Stomach (tissue), 9 donors: Measurements from ENCODE around the gene ODAD2. TPM values are rescaled to one million over a fixed set of nuclear protein-coding genes. Genes with fewer than 3 reads are reported as not detected.

Experiments
- DNase-seq, 2 donors: peaks; one replicate each; pipeline versions ENCODE4 v3.0.0 to v3.0.0-alpha.2; 2013 to 2019
- H3K27ac ChIP-seq, 5 donors: fragments of 200-600 bp in 4 of 5; sonication (generic) in 4 of 5; one replicate each; pipeline ENCODE4 v1.5.1; 2013 to 2019; ENCODE audit warnings: mild to moderate bottlenecking in 1 of 5, moderate library complexity in 1 of 5
- H3K27me3 ChIP-seq, 3 donors: fragments of 200-600 bp; sonication (generic); one replicate each; pipeline ENCODE4 v1.5.1; 2017 to 2019; ENCODE audit warnings: mixed run types in 1 of 3
- H3K36me3 ChIP-seq, 4 donors: fragments of 200-600 bp; sonication (generic); 1 replicate in 3 of 4; 2 replicates in 1 of 4; pipeline ENCODE4 v1.5.1; 2016 to 2019
- H3K4me1 ChIP-seq, 4 donors: fragments of 200-600 bp; sonication (generic); one replicate each; pipeline ENCODE4 v1.5.1; 2016 to 2019
- H3K4me3 ChIP-seq, 4 donors: fragments of 200-600 bp; sonication (generic) in 3 of 4; one replicate each; pipeline ENCODE4 v1.5.1; 2016 to 2019; ENCODE audit warnings: mild to moderate bottlenecking in 1 of 4
- H3K9me3 ChIP-seq, 4 donors: fragments of 200-600 bp; sonication (generic); one replicate each; pipeline ENCODE4 v1.5.1; 2016 to 2019
- EP300 ChIP-seq: sonication (generic); formaldehyde crosslinking; IDR thresholded peaks from one replicate; pipeline ENCODE4 v1.6.1; 2017; ENCODE audit warnings: antibody characterized with exemption
- POLR2A ChIP-seq, 4 donors: fragments of 450-650 bp; IDR thresholded peaks; one replicate each; pipeline ENCODE4 v1.6.1; 2016; ENCODE audit warnings: antibody characterized with exemption in 4 of 4, control low read depth in 2 of 4, mild to moderate bottlenecking in 1 of 4, moderate library complexity in 1 of 4
- POLR2AphosphoS5 ChIP-seq, 3 donors: sonication (generic); formaldehyde crosslinking; IDR thresholded peaks; one replicate each; pipeline ENCODE4 v1.6.1; 2016; ENCODE audit warnings: antibody characterized with exemption in 3 of 3
- WGBS, 5 donors: extraction: QIAGEN DNeasy Blood & Tissue Kit in 3 of 5; methylation state at CpG; one replicate each; pipeline versions ENCODE4 v1.1.5 to v1.1.7; 2013 to 2018; 5-methylcytosine and 5-hydroxymethylcytosine counted together
- intact Hi-C: fragments of 100-400 bp; cut with DNase I; formaldehyde crosslinking; loops from one replicate; pipeline ENCODE4 v1.15.1; 2023; ENCODE audit warnings: low total_unique reads
- polyA plus RNA-seq, 3 donors: library from polyadenylated mRNA; stranded (reverse); fragments of 200-250 nt; gene quantifications; one replicate each; pipeline ENCODE4 v1.2.3, GENCODE V29; 2013
- total RNA-seq, 5 donors: library from RNA; depleted of rRNA; stranded (reverse); fragments of >200 nt; gene quantifications; one replicate each; pipeline versions ENCODE4 v1.1.0 to v1.2.3, GENCODE V29; 2014 to 2016
- TF ChIP-seq, protein P1 (sequence below), 7 experiments: fragments of 450-650 bp in 4 of 7; fragments of 200-600 bp in 3 of 7; sonication (generic) in 3 of 7; IDR thresholded peaks; one replicate each; pipeline ENCODE4 v1.5.1; 2016 to 2019; ENCODE audit warnings: antibody characterized with exemption in 7 of 7, control low read depth in 2 of 7, mild to moderate bottlenecking in 1 of 7
- donor health status: healthy with polysubstance abuse.
- donor health status: Bipolar disorder and iron deficiency.
- donor health status: healthy.

ODAD2 gene
- total and polyA plus RNA-seq, 8 donors: 0.05 to 0.37 (median 0.12) TPM; not detected in 5

DNA sequence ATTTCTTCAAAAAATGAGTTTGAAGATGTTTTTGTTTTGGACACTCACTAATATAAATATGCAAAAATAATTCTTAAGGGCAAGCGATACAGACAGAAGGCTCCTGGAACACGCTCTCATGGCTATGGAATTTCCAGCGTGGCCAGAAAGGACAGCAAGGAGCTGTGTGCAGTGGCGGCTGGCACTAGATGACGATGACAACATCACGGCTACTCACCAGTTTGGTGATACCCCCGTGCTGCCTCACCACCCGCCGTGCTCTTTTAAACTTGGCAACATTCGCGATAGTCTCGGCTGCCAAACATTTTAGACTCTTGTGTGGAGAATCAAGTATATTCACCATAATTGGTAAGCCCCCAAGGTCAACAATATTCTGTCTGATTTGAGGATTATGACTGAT lies 54.9 kb downstream of the ODAD2 start:
- Histone ChIP-seq H3K9me3 (no peaks in the 10 kb centered on the region), H3K27me3 (no peaks in the 10 kb centered on the region), H3K4me3 (no peak overlapping the region), H3K4me1 (no peaks in the 10 kb centered on the region), H3K36me3 (no peaks in the 10 kb centered on the region), H3K27ac (no peak overlapping the region)
- TF ChIP-seq EP300 (no peak), POLR2AphosphoS5 (IDR thresholded peaks at IDR 0.05) (no peak), POLR2A (IDR thresholded peaks at IDR 0.05) (no peak)
- TF ChIP-seq, protein P1, sequence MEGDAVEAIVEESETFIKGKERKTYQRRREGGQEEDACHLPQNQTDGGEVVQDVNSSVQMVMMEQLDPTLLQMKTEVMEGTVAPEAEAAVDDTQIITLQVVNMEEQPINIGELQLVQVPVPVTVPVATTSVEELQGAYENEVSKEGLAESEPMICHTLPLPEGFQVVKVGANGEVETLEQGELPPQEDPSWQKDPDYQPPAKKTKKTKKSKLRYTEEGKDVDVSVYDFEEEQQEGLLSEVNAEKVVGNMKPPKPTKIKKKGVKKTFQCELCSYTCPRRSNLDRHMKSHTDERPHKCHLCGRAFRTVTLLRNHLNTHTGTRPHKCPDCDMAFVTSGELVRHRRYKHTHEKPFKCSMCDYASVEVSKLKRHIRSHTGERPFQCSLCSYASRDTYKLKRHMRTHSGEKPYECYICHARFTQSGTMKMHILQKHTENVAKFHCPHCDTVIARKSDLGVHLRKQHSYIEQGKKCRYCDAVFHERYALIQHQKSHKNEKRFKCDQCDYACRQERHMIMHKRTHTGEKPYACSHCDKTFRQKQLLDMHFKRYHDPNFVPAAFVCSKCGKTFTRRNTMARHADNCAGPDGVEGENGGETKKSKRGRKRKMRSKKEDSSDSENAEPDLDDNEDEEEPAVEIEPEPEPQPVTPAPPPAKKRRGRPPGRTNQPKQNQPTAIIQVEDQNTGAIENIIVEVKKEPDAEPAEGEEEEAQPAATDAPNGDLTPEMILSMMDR (IDR thresholded peaks at IDR 0.05): no peak
- intact Hi-C loops: no loop called here
- WGBS, 5 donors: 91 to 96% (median 93%) methylated on average over 12 of the region's 12 CpGs
- no peak for DNase-seq

DNA sequence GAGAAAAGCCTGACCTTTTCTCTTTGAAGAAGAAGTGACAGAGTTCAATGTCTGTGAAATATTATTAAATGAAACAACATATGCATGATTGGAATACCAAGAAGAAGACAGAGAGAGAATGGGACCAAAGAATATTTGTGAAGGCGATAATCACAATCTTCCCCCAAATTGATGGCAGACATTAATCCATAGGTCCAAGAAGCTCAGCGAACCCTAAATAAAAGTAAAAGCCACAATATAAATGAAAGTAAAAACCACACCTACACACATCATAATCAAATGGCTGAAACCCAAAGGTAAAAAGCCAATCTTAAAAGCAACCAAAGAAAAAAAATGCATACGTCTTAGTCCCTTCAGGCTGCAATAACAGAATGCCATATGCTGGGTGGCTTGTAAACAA lies 84.0 kb downstream of the ODAD2 start:
- Histone ChIP-seq H3K27ac (no peak overlapping the region), H3K4me3 (no peak overlapping the region)
- TF ChIP-seq, protein P1 (IDR thresholded peaks at IDR 0.05): no peak
- TF ChIP-seq EP300 (no peak), POLR2A (IDR thresholded peaks at IDR 0.05) (no peak), POLR2AphosphoS5 (IDR thresholded peaks at IDR 0.05) (no peak)

DNA sequence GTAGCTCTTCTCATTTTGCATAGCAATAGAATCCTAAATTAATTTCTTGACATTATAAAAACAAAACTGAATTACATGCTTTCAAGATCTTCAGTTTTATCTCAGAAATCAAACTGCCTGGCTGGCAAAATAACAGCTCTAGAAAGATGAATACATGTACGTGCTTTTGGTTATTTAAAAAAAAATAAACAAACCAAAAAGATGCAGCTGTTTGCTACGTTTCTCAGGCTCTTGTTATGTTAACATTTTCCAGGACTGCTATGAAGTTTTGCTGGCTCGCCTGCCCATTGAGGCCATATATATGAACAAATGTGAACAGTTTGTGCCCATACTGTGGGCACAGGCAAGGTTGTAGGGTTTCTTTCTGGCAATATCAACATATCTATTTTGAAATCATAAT lies 86.6 kb downstream of the ODAD2 start:
- Histone ChIP-seq H3K36me3 (no peaks in the 10 kb centered on the region), H3K4me3 (no peak overlapping the region), H3K4me1 (peaks cover 0 to 5% (median 0%) of the 10 kb centered on the region in 4 donors), H3K27me3 (no peaks in the 10 kb centered on the region), H3K27ac (no peak overlapping the region), H3K9me3 (no peaks in the 10 kb centered on the region)
- TF ChIP-seq, protein P1 (IDR thresholded peaks at IDR 0.05): no peak
- TF ChIP-seq EP300: no peak
- TF ChIP-seq POLR2AphosphoS5 (IDR thresholded peaks at IDR 0.05): no peak
- no peak for TF ChIP-seq POLR2A (IDR thresholded peaks at IDR 0.05)
- WGBS, 5 donors: 37 to 56% (median 52%) methylated on average over 3 of the region's 3 CpGs
- peak in 1 of 2 donors; percentile 20 for DNase-seq
- intact Hi-C loops: no loop called here

More for the DNA sequence above, 84.0 kb downstream of the ODAD2 start:
- peaks cover 0 to 5% (median 0%) of the 10 kb centered on the region in 4 donors for H3K4me1 ChIP-seq
- no peaks in the 10 kb centered on the region for H3K36me3 ChIP-seq
- intact Hi-C loops: no loop called here
- 85 to 93% (median 92%) methylated on average over 3 of the region's 3 CpGs for WGBS, 5 donors
- DNase-seq: no peak
- H3K9me3 ChIP-seq: no peaks in the 10 kb centered on the region
- no peaks in the 10 kb centered on the region for H3K27me3 ChIP-seq

DNA sequence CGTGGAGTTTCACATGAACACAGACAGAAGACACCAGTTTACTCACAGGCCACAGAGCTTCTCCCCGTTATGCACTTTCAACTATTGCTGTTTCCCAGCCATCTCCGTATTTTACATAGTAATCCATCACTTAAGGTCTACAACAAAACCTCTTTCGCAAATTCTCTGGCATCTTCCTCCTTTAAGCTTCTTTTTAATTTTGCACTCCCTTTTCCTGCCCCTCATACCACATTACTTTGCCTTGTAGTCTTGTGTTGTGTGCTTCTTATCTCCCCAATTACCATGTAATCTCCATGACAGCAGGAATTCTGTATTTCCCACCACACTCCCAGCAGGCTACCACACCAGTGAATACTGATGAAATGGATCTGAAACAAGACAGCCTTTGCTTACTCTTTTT lies 87.3 kb downstream of the ODAD2 start:
- Histone ChIP-seq H3K27me3 (no peaks in the 10 kb centered on the region), H3K4me3 (no peak overlapping the region), H3K9me3 (no peaks in the 10 kb centered on the region), H3K27ac (no peak overlapping the region), H3K4me1 (peaks cover 0 to 5% (median 0%) of the 10 kb centered on the region in 4 donors), H3K36me3 (no peaks in the 10 kb centered on the region)
- peak in 1 of 2 donors; percentile 12 for DNase-seq
- intact Hi-C loops: no loop called here
- TF ChIP-seq, protein P1 (IDR thresholded peaks at IDR 0.05): no peak
- TF ChIP-seq EP300: no peak
- TF ChIP-seq POLR2A (IDR thresholded peaks at IDR 0.05): no peak
- TF ChIP-seq POLR2AphosphoS5 (IDR thresholded peaks at IDR 0.05): no peak
- 51 to 59% (median 55%) methylated on average over 4 of the region's 4 CpGs for WGBS, 5 donors
